Measurements from ENCODE around the gene FGF7.
"Not testable (repeated sequence)": the region's sequence is repeated elsewhere in the genome, so short reads cannot be mapped to it uniquely, and the experiment has no call there.

FGF7 gene, protein sequence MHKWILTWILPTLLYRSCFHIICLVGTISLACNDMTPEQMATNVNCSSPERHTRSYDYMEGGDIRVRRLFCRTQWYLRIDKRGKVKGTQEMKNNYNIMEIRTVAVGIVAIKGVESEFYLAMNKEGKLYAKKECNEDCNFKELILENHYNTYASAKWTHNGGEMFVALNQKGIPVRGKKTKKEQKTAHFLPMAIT

GRCh38 chr15:49423021-49423420, at the start of gene FGF7:
FGF7 (plus strand) TSS chr15:49423242; CDS start chr15:49424298, 1,056 bp downstream.
- no peak for DNase-seq

DNA sequence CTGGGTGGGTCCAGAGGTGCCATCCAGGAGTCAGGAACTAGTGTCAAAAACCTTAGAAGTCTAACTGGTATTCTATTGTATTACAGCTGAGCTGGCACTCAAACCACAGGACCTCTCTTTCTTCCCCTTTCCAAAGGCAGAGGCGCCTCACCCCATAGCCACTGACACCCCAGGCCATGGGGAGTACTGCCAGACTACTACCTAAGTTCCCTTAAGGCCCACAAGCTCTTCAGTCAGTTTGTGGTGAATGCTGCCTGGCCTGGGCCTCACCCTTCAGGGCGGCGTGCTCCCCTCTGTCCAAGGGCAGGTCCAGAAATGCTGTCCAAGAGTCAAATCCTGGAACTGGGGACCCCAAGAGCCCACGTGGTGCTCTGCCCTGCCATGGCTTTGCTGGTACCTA, 43.0 kb upstream of the FGF7 start:
- DNase-seq, result no peak

DNA sequence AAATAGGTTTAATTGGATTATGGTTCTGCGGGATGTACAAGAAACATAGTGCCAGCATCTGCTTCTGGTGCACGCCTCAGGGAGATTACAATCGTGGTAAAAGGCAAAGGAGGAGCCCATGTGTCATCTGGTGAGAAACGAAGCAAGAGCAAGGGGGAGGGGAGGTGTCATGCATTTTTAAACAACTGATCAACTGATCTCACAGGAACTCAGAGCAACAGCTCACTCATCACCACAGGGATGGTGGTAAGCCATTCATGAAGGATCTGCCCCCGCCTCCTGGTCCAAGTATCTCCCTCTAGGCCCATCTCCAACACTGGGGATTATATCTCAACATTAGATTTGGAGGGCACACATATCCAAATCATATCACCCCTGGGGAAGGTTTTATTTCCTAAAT, 42.1 kb upstream of the FGF7 start:
- DNase-seq, result no peak

- no peak for DNase-seq
These were observed 40.6 kb upstream of the FGF7 start for GRCh38 chr15:49382394-49382793.

DNA sequence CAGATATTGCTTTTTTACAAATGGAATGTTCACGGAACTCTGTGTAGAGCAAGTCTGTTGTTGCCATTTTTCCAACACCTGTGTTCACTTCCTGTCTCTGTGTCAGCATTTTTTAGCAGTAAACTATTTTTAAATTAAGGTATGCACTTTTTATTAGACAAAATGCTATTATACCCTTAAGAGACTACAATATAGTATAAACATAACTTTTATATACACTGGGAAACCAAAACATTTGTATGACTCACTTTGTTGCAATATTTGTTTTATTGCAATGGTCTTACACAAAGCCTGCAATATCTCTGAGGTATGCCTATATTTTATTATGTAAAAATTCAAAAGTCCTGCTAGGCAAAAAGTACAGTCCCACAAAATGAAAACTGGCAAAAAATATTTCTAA, 39.8 kb upstream of the FGF7 start:
- DNase-seq, result no peak

- no peak for DNase-seq
These were observed 35.6 kb upstream of the FGF7 start for GRCh38 chr15:49387471-49387870.

DNA sequence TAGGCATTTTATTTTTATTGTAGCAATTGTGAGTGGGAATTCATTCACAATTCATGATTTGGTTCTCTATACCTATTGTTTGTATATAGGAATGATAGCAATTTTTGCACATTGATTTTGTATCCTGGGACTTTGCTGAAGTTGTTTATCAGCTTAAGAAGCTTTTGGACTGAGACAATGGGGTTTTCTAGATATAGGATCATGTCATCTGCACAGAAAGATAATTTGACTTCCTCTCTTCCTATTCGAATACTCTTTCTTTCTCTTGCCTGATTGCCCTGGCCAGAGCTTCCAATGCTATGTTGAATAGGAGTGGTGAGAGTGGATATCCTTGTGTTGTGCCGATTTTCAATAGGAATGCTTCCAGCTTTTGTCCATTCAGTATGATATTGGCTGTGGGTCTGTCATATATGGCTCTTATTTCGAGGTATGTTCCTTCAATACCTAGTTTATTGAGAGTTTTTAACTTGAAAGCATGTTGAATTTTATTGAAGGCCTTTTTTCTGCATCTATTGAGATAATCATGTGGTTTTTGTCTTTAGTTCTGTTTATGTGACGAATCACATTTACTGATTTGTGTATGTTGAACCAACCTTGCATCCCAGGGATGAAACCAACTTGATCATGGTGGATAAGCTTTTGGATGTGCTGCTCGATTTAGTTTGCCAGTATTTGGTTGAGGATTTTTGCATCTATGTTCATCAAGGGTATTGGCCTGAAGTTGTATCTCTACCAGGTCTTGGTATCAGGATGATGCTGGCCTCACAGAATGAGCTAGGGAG, 20.3 kb upstream of the FGF7 start:
- DNase-seq, result not testable (repeated sequence)

- no peak for DNase-seq
These were observed 16.5 kb upstream of the FGF7 start for GRCh38 chr15:49406352-49407118.

DNA sequence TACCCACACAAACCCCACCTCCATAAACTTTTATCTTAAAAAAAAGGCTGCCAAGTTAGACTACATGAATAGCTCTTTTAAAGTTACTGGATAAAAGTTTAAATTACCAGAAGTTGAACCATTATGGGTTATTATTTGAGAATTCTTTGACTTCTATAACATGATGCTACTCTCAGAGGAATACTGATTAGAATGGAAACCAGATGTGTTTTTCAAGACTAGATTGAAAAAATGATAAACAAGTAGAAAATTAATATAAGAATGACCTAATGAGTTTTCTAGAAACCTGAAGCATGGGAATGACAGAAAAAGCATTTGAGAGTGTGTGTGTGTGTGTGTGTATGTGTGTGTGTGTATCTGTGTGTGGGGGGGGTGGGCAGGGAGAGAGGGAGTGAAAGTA, 12.4 kb upstream of the FGF7 start:
- DNase-seq, result no peak

DNA sequence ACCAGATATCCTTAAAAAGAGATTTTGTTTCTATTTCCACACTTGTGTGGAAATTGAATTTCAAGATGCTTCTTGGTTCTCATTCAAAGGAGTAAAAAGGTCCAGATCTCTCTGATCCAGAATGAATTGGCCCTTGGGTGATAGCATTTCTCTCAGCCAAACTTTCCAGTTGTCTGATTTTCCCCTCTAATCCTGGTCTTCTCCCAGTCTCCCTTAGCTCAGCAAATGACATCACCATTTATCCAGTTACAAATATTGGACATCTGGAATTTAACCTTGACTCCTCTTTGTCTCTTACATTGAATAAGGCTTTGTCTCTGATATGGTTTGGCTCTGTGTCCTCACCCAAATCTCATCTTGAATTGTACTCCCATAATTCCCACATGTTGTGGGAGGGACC, 10.2 kb upstream of the FGF7 start:
- no peak for DNase-seq

- DNase-seq, result no peak
These were observed 7.9 kb upstream of the FGF7 start for GRCh38 chr15:49415149-49415548.

GRCh38 chr15:49415638-49416037, 7.4 kb upstream of the FGF7 start:
- no peak for DNase-seq

GRCh38 chr15:49418811-49419210, 4.2 kb upstream of the FGF7 start:
- no peak for DNase-seq

GRCh38 chr15:49421991-49422390, 1.1 kb upstream of the FGF7 start:
- peak; percentile 9 for DNase-seq

DNA sequence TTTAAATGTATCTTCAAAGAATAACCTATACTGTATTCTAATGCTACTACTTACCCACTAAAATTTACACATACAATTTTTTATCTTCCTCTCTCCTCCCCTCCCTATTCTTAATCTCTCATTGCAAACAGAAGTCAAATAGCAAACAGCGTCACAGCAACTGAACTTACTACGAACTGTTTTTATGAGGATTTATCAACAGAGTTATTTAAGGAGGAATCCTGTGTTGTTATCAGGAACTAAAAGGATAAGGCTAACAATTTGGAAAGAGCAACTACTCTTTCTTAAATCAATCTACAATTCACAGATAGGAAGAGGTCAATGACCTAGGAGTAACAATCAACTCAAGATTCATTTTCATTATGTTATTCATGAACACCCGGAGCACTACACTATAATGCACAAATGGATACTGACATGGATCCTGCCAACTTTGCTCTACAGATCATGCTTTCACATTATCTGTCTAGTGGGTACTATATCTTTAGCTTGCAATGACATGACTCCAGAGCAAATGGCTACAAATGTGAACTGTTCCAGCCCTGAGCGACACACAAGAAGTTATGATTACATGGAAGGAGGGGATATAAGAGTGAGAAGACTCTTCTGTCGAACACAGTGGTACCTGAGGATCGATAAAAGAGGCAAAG, 984 bp downstream of the FGF7 start:
- DNase-seq, result no peak

DNA sequence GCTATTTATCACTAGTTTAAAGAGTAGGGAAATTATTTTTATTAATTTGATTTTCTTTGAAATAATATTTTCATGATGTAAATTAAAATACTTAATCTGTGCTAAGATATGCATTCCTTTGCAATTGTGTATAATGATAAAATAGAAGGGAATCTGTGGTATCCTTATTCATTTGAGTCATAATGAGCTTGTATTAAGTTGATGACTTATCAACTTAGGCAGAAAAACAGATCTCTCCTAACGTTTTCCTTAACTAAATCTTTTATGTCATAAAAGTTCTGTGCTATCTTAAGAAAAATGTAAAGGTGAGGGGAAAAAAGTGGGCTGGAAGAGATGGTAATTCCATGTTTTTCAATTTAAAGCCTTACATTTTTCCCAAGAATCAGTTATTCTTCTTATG, 1.9 kb downstream of the FGF7 start:
- no peak for DNase-seq

- DNase-seq, result no peak
These were observed 4.3 kb downstream of the FGF7 start for GRCh38 chr15:49427372-49427771.

DNA sequence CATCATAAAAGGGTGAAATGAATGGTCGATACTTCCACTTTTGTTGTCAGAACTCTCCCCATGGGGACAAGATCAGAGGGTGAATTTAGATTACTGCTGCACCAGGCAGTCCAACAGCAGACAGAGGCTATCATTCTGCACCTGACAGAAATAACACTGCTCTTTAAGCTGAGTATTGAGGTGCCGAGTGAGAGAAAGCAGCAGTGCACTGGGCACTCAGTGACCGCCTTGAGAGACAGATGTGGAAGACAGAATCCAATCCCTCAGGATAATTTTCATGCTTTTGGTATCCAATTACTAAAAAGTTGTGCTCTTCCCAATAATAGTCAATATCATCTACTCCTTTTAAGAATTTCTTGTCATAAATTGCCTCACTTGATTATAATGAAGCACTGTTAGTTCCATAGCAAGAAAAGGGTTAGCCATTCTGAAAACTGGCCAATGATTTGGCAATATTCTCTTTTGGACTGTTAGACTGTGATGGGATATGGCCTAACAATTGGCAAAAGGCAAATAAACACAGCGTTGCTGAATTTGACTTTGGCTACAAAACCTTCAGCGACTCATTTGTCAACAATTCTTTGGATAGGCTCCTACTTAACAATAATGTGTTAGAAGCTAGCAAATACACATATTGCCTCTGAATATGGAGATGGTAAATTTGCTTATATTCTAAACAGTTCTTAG, 5.5 kb downstream of the FGF7 start:
- DNase-seq, result no peak

GRCh38 chr15:49430046-49430445, 7.0 kb downstream of the FGF7 start:
- DNase-seq, result no peak

DNA sequence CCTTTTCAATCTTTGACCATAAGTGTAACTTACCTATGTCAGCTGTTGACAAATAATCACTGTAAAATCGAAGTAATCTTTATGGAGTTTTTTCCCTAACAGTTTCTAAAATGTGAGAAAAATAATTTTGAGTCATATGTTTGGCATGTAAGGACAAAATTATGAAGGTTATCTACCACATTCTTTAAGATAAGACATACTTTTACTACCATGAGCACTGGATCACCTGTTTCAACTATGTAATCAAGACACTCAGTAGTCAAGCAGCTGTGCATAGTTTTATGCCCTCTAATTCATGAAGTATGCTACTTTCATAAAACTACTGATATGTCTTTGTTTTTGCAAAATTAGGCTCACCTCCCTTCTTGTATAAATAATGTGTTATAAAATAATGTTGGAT, 12.1 kb downstream of the FGF7 start:
- no peak for DNase-seq

DNA sequence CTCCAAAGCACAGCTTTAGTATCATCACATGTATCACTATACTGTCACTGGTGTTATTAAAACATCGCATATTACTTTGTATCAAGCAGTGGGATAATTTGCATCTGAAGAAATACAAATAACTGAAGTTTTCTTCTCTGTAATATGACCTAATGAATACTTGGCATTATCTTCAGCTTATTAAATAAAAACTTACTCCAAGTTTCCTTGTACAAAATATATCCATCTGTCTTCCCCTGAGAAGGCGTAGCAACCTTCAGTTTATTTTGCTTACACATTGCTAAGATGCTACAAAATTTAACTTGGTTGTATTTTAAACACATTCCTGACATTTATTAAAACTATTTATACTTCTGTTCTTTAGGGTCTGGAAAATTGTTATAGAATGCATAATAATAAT, 13.7 kb downstream of the FGF7 start:
- no peak for DNase-seq

DNA sequence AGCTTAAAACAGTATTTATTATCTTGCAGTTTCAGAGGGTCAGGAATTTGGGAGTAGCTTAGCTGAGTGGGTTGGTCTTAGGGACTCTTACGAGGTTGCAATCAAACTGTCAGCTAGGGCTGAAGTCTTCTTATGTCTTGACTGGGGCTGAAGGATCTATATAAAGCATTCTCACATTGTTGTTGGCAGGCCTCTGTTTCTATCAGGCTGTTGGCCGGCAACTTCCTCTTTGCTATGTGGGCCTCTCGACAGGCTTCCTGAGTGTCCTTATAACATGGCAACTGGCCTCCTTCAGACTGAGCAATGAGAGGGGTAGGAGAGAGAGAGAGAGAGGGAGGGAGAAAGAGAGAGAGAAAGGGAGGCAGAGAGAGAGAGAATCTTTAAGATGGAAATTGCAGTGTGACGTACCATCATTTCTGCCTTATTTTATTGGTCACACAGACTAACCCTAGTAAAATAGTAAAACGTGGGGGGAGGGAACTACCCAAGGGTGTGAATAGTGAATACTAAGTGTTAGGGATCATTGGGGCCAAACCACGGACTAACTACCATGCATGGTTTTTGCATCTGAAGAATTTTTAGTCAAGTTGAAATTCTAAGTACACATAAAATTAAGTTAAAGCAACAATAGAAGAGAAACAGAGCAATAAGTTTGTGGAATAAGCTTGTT, 16.1 kb downstream of the FGF7 start:
- DNase-seq, result no peak

Measured in activated T-cell treated with anti-CD3 and anti-CD28 coated beads for 4 hours (primary cell).